CD8-positive, alpha-beta memory T cell (primary cell): ENCODE data around the gene PKN1. TPM values are rescaled to one million over a fixed set of nuclear protein-coding genes. Genes with fewer than 3 reads are reported as not detected.

Experiments used
- CTCF ChIA-PET: fragments of 350-600 bp; sonication (Branson Sonifier 250); formaldehyde crosslinking; loops from one replicate; lab custom pipeline; 2021; ENCODE audit warnings: antibody characterized with exemption; lab: Charles Lee
- POLR2A ChIA-PET: fragments of 350-600 bp; sonication (Branson Sonifier 250); formaldehyde crosslinking; loops from one replicate; lab custom pipeline; 2021; ENCODE audit warnings: antibody characterized with exemption; lab: Charles Lee
- DNase-seq, 5 donors: peaks; one replicate each; pipeline versions ENCODE4 v3.0.0 to v3.0.0-alpha.2; 2020 to 2022; ENCODE audit warnings: mixed read lengths in 1 of 5
- H3K27ac ChIP-seq: one replicate; pipeline ENCODE4 v1.7.0; 2013; ENCODE audit warnings: low read depth, mild to moderate bottlenecking, low read length, moderate library complexity
- H3K27me3 ChIP-seq: 2 replicates; pipeline ENCODE4 v1.7.0; 2013; ENCODE audit warnings: low read length, mild to moderate bottlenecking; ENCODE audit not compliant: insufficient read depth, poor library complexity, severe bottlenecking
- H3K36me3 ChIP-seq: 2 replicates; pipeline ENCODE4 v1.7.0; 2013; ENCODE audit warnings: mild to moderate bottlenecking, low read length, moderate library complexity; ENCODE audit not compliant: insufficient read depth
- H3K4me1 ChIP-seq: 2 replicates; pipeline ENCODE4 v1.7.0; 2013; ENCODE audit warnings: mild to moderate bottlenecking, low read length, moderate library complexity; ENCODE audit not compliant: insufficient read depth
- H3K4me3 ChIP-seq: 2 replicates; pipeline ENCODE4 v1.7.0; 2013; ENCODE audit warnings: mild to moderate bottlenecking, low read length
- H3K9me3 ChIP-seq: 2 replicates; pipeline ENCODE4 v1.7.0; 2013; ENCODE audit warnings: mild to moderate bottlenecking, low read length
- H3K27ac Mint-ChIP-seq, 8 donors: one replicate each; pipeline ENCODE4 v1.8.0; 2020 to 2021; ENCODE audit warnings: mixed read lengths in 8 of 8, mild to moderate bottlenecking in 6 of 8, inconsistent platforms in 3 of 8, moderate library complexity in 3 of 8
- H3K27me3 Mint-ChIP-seq, 2 donors: one replicate each; pipeline ENCODE4 v1.8.0; 2020 to 2021; ENCODE audit warnings: mixed read lengths in 2 of 2, mild to moderate bottlenecking in 1 of 2, moderate library complexity in 1 of 2
- H3K36me3 Mint-ChIP-seq, 3 donors: one replicate each; pipeline ENCODE4 v1.8.0; 2020 to 2021; ENCODE audit warnings: mixed read lengths in 3 of 3, inconsistent platforms in 1 of 3, mild to moderate bottlenecking in 1 of 3
- H3K4me1 Mint-ChIP-seq, 3 donors: one replicate each; pipeline ENCODE4 v1.8.0; 2020 to 2021; ENCODE audit warnings: mixed read lengths in 3 of 3, inconsistent platforms in 1 of 3, mild to moderate bottlenecking in 1 of 3
- H3K4me3 Mint-ChIP-seq, 7 donors: one replicate each; pipeline ENCODE4 v1.8.0; 2020 to 2021; ENCODE audit warnings: mixed read lengths in 7 of 7, mild to moderate bottlenecking in 6 of 7, moderate library complexity in 4 of 7, inconsistent platforms in 2 of 7
- H3K9me3 Mint-ChIP-seq, 5 donors: one replicate each; pipeline ENCODE4 v1.8.0; 2020 to 2022; ENCODE audit warnings: mixed read lengths in 5 of 5, mild to moderate bottlenecking in 3 of 5, moderate library complexity in 2 of 5, inconsistent platforms in 1 of 5
- polyA plus RNA-seq: library from polyadenylated mRNA; unstranded; fragments of 300-500 nt; fragmentation: Illumina TruSeq; gene quantifications from one replicate; pipeline ENCODE4 v1.2.3, GENCODE V29; 2021
- total RNA-seq, 2 experiments: library from RNA; stranded (reverse); gene quantifications; one replicate each; pipeline ENCODE4 v1.2.3, GENCODE V29; 2021

PKN1 gene
- total and polyA plus RNA-seq, 3 experiments from 2014 or later = 86.6 to 205 (median 177) TPM

DNA sequence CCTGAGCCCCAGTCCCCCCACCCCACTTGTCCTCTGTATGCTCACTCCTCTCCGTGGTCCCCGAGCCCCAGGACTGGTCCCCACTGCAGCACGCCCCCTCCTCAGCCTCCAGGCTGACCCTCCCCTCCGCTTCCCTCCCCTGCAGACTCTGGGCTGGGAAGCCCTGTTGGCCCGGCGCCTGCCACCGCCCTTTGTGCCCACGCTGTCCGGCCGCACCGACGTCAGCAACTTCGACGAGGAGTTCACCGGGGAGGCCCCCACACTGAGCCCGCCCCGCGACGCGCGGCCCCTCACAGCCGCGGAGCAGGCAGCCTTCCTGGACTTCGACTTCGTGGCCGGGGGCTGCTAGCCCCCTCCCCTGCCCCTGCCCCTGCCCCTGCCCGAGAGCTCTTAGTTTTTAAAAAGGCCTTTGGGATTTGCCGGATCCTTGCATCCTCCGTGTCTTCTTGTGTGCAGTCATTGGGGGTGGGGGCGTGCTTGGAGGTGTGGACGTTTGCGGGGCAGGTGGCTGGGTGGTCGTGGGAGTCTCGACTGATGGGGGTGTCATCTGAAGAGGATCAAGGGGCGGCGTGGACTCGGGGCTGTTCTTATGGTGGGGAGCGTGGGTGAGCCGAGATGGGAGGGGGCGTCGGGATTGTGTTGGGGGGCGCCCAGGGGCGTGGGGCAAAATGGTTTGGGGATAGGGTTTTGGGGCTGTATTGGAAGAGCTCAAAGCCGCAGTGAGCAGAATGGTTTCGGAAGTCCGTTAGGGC lies 38.5 kb downstream of the PKN1 start:
- CTCF ChIA-PET = interaction anchor here (0.8 to 2.7 kb wide), 15 partner anchors 12 to 335 kb away, joined by 3 to 18 read pairs (median 5); partner anchors contain the start of genes ASF1B and PKN1
- Histone ChIP-seq H3K27ac (no peak overlapping the region), H3K4me1 (peaks cover 33% of the 10 kb centered on the region), H3K27me3 (peaks cover 23% of the 10 kb centered on the region), H3K36me3 (peaks cover 11% of the 10 kb centered on the region), H3K4me3 (no peak overlapping the region), H3K9me3 (no peaks in the 10 kb centered on the region)
- H3K27ac Mint-ChIP-seq = peak overlapping the region in 3 of 8 donors; percentile 17 to 43 (median 21)
- H3K4me1 Mint-ChIP-seq = peaks cover 19 to 41% (median 27%) of the 10 kb centered on the region in 3 donors
- H3K4me3 Mint-ChIP-seq = peak overlapping the region in 4 of 7 donors; percentile 19 to 69 (median 63)
- H3K27me3 Mint-ChIP-seq = peaks cover 17 to 25% of the 10 kb centered on the region in 2 donors
- peaks cover 2 to 43% (median 5%) of the 10 kb centered on the region in 3 donors for H3K36me3 Mint-ChIP-seq
- POLR2A ChIA-PET = interaction anchor here (0.5 to 0.9 kb wide), 2 partner anchors 101 to 335 kb away, joined by 3 read pairs; partner anchors contain the start of gene ASF1B
- H3K9me3 Mint-ChIP-seq = no peaks in the 10 kb centered on the region
- DNase-seq = no peak

DNA sequence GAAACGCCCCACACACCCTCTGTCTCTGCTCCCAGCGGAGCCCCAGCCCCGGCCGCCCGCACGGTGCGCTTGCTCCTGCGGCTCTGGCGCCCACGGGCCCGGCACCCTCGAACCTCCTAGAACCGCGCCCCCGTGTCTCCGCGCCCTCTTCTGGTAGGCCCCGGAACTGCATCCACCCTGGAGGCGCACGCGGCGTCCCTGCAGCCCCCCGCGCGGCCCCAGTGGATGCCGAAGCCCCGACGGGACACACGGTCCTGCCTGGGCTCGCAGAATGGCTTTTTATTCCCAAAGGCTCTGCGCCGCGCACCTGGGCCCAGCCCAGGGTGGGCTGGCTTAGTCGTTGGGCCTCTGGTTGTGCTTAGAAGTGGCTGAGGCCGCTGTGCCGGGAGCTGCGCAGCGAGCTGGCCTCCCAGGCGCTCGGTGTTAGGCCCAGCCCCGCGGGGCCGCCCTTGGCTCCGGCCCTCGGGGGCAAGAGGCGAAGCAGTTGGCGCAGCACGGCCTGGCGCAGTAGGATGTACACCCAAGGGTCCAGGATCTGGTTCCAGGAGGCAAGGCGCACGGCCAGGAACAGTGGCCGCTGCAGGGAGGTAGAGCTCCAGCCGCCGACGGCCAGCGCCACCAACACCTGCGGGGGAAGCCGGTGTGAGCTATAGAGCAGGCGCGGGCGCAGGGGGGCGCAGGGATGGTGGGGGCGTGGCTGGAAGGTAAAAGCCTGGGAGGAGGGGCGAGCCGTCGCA lies 39.3 kb downstream of the PKN1 start:
- peak overlapping the region; percentile 47 for H3K4me3 ChIP-seq
- Mint-ChIP-seq H3K27me3 (peaks cover 19 to 25% of the 10 kb centered on the region in 2 donors), H3K36me3 (peaks cover 2 to 37% (median 7%) of the 10 kb centered on the region in 3 donors), H3K4me1 (peaks cover 20 to 44% (median 30%) of the 10 kb centered on the region in 3 donors), H3K4me3 (peak overlapping the region in 6 of 7 donors; percentile 50 to 85 (median 65)), H3K9me3 (no peaks in the 10 kb centered on the region), H3K27ac (no peak overlapping the region)
- ChIA-PET POLR2A (interaction anchor here (0.5 to 0.9 kb wide), 3 partner anchors 8 to 336 kb away, joined by 3 read pairs; partner anchors contain the start of gene ASF1B), CTCF (interaction anchor here (0.6 to 2.7 kb wide), 27 partner anchors 9 to 347 kb away, joined by 3 to 18 read pairs (median 4); partner anchors contain the start of genes ASF1B and PKN1)
- no peaks in the 10 kb centered on the region for H3K9me3 ChIP-seq
- peaks cover 11% of the 10 kb centered on the region for H3K36me3 ChIP-seq
- peaks cover 23% of the 10 kb centered on the region for H3K27me3 ChIP-seq
- peaks cover 33% of the 10 kb centered on the region for H3K4me1 ChIP-seq
- no peak overlapping the region for H3K27ac ChIP-seq
- DNase-seq = peak; percentile 76 to 88 (median 83)

DNA sequence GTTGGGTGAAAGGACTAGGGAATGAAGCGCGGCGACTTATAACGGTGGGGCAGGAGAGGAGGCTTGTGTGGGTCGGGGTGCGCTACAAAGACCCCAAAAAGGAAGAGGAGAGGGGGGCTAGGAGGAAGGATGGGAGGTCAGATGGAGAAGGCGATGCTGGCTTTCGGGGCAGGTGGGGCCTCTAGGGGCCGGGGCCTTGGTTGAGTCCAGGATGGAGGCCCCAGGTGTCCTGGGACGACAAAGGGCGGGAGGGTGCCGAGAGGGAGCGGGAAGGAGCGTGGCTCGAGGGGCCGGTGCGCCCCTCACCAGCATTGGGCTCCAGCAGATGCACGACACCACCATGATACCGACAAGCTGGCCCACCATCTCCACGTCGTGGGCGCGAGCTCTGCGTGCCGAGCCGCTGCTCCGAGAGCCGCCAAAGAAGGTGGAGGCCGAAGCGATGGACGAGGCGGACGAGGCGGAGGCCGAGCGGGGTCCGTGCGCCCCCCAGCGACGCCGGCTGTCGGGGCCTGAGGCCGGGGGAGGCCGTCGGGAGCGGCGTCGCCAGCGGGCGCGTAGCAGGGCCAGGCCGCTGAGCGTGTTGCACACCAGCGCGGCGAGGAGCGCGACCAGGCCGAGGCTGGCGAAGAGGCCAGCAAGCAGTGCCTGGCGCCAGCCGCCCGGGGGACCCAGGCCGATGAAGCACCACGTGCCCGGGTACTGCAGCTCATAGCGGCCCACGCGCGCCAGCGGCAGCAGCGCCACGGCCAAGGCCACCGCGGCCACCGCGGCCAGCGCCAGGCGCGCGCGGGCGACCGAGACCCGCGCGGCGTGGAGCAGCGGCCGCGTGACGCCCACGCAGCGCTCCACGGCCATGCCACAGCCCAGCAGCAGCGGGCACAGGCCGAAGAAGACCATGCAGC lies 40.2 kb downstream of the PKN1 start:
- Histone ChIP-seq H3K9me3 (no peaks in the 10 kb centered on the region), H3K27me3 (peaks cover 23% of the 10 kb centered on the region), H3K36me3 (peaks cover 3% of the 10 kb centered on the region), H3K4me3 (no peak overlapping the region), H3K27ac (no peak overlapping the region), H3K4me1 (peaks cover 33% of the 10 kb centered on the region)
- Mint-ChIP-seq H3K4me3 (peak overlapping the region in 6 of 7 donors; percentile 50 to 85 (median 65)), H3K27ac (peak overlapping the region in 2 of 8 donors; percentile 10 to 34), H3K4me1 (peaks cover 20 to 44% (median 30%) of the 10 kb centered on the region in 3 donors), H3K36me3 (peaks cover 2 to 33% (median 7%) of the 10 kb centered on the region in 3 donors), H3K9me3 (no peaks in the 10 kb centered on the region), H3K27me3 (peaks cover 19 to 25% of the 10 kb centered on the region in 2 donors)
- ChIA-PET CTCF (interaction anchor here (0.6 to 2.7 kb wide), 23 partner anchors 8 to 348 kb away, joined by 3 to 18 read pairs (median 4); partner anchors contain the start of genes ASF1B and PKN1), POLR2A (interaction anchor here (0.5 to 0.7 kb wide), 3 partner anchors 7 to 55 kb away, joined by 3 to 5 read pairs (median 3); no protein-coding TSS in a partner anchor)
- peak in 1 of 5 donors; percentile 12 for DNase-seq

DNA sequence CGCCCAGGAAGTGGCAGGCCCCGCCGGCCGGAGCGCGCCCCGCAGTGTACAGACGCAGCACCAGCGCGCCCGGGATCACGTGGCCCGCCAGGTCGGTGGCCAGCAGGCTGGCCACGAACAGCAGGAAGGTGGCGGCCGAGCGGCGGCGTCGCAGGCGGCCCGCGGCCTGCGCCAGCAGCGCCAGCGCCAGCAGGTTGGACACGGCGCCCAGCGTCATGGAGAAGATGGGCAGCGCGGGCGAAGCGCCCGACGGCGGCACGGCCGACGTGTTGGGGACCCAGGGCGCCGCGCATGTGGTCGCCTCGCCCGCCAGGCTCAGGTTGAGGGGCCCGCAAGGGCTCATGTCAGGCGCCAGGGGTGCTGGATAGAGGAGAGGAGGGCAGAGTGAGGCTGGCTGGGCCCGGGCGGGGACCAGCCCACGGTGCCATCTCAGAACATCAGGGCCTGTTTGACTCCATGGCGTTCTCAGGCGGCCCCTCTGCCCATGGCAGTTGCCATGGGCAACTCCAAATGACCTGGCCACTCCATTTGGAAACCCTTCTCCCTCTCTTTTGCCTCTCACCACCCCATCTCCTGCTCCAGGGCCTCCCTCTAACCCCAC lies 41.0 kb downstream of the PKN1 start:
- H3K27me3 ChIP-seq = peaks cover 23% of the 10 kb centered on the region
- Mint-ChIP-seq H3K4me1 (peaks cover 20 to 44% (median 30%) of the 10 kb centered on the region in 3 donors), H3K27ac (peak overlapping the region in 3 of 8 donors; percentile 16 to 61 (median 23)), H3K27me3 (peaks cover 19 to 25% of the 10 kb centered on the region in 2 donors), H3K4me3 (peak overlapping the region in 5 of 7 donors; percentile 14 to 64 (median 51)), H3K36me3 (peaks cover 2 to 31% (median 7%) of the 10 kb centered on the region in 3 donors), H3K9me3 (no peaks in the 10 kb centered on the region)
- peaks cover 33% of the 10 kb centered on the region for H3K4me1 ChIP-seq
- no peak for DNase-seq
- POLR2A ChIA-PET = no interaction called here
- H3K27ac ChIP-seq = no peak overlapping the region
- CTCF ChIA-PET = interaction anchor here (2.2 to 2.7 kb wide), 2 partner anchors 14 to 337 kb away, joined by 13 to 15 read pairs; partner anchors contain the start of gene ASF1B
- no peaks in the 10 kb centered on the region for H3K9me3 ChIP-seq
- H3K36me3 ChIP-seq = no peaks in the 10 kb centered on the region
- H3K4me3 ChIP-seq = no peak overlapping the region

DNA sequence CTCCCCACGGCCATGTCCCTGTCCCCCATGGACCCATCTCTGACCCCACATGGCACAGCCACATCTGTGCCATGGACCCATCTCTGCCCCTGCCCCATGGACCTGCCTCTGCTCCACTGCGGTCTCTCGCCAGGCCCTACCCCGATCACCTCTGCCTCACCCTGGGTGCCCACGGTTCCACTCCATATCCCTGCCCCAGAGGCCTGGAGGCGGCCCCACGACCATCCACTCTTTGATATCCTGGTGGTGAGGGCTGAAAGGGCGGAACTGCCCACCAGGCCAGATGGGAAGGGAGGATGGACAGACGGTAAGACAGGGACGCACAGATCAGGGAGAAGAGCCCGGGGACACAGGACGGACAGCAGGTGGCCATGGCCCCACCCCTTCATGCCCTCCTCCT lies 41.7 kb downstream of the PKN1 start:
- Mint-ChIP-seq H3K27ac (peak overlapping the region in 4 of 8 donors; percentile 2 to 61 (median 20)), H3K36me3 (peaks cover 2 to 24% (median 7%) of the 10 kb centered on the region in 3 donors), H3K4me3 (peak overlapping the region in 5 of 7 donors; percentile 23 to 54 (median 44)), H3K27me3 (peaks cover 19 to 25% of the 10 kb centered on the region in 2 donors), H3K9me3 (no peaks in the 10 kb centered on the region), H3K4me1 (peaks cover 20 to 44% (median 30%) of the 10 kb centered on the region in 3 donors)
- Histone ChIP-seq H3K4me3 (no peak overlapping the region), H3K27me3 (peaks cover 23% of the 10 kb centered on the region), H3K9me3 (no peaks in the 10 kb centered on the region), H3K27ac (no peak overlapping the region), H3K4me1 (peaks cover 33% of the 10 kb centered on the region), H3K36me3 (no peaks in the 10 kb centered on the region)
- ChIA-PET CTCF (interaction anchor here (0.7 to 1.1 kb wide), 4 partner anchors 10 to 338 kb away, joined by 3 to 4 read pairs (median 3); partner anchors contain the start of gene ASF1B), POLR2A (no interaction called here)
- DNase-seq = no peak

DNA sequence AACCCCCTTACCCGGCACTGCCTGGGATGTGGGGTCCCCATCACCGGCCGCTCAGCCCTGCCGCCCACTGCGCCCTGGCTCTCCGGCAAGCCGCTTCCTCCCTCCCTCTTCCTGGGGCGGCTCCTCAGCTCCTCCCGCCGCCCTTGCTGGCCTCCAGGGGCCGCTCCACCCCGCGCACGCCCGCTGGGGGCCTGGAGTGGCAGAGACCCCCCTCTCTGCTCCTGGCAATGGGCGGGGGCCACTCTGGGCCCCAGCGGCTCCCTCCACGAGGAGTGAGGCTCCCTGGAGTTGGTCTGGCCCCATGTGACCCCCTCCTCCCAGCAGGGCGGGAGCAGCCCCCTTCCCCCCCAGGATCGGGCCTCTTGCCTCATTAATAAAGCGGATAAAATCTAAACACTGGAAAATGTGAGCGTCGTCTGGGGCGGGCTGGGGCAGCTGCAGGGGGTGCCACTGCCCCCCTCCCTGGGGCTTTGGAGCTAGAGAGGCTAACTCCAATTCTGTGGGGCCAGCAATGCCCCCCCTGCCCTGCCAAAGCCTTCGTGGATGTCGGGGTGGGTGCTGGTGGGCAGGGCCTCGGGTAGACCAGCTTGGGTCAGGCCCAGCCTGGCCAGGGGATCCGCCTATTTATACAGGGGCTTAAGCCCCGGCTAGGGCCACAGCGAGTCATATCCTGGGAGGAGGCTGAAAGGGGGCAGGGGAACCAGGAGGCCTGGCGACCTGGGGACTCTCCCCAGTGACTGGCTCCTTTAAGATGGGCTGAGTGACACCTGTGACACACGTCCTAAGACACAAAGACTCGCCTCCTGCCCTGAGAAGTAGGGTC lies 42.4 kb downstream of the PKN1 start, which contains the start of gene PTGER1:
Gene PTGER1, minus strand, starts transcription at position 104 of the 823 bp plus-strand sequence. CDS start 1,034 bp downstream, outside the sequence.
- H3K36me3 Mint-ChIP-seq = peaks cover 0 to 19% (median 7%) of the 10 kb centered on the region in 3 donors
- no peak within 1 kb of the TSS for H3K4me3 ChIP-seq
- peak within 1 kb of the TSS; percentile 23 to 64 (median 44) for H3K4me3 Mint-ChIP-seq
- peak within 1 kb of the TSS in 6 of 8 donors; percentile 16 to 64 (median 56) for H3K27ac Mint-ChIP-seq
- peaks cover 23% of the 10 kb centered on the region for H3K27me3 ChIP-seq
- POLR2A ChIA-PET = no interaction called here
- H3K9me3 Mint-ChIP-seq = no peaks in the 10 kb centered on the region
- H3K4me1 Mint-ChIP-seq = peaks cover 20 to 46% (median 30%) of the 10 kb centered on the region in 3 donors
- H3K36me3 ChIP-seq = no peaks in the 10 kb centered on the region
- H3K9me3 ChIP-seq = no peaks in the 10 kb centered on the region
- H3K27me3 Mint-ChIP-seq = peaks cover 19 to 25% of the 10 kb centered on the region in 2 donors
- peaks cover 33% of the 10 kb centered on the region for H3K4me1 ChIP-seq
- DNase-seq = no peak
- no peak within 1 kb of the TSS for H3K27ac ChIP-seq
- CTCF ChIA-PET = interaction anchor here (0.7 to 1.1 kb wide), 4 partner anchors 9 to 339 kb away, joined by 3 to 4 read pairs (median 3); partner anchors contain the start of gene ASF1B
